SKM-1 (cell line): ENCODE results near the gene ZNF268.
A peak's percentile ranks its signal among the peaks of the same experiment; 100 is the strongest.

Source experiments
- DNase-seq: peaks from one replicate; lab custom pipeline; 2025; ENCODE audit not compliant: unreplicated experiment; lab: John Stamatoyannopoulos, UW

ZNF268 gene

DNA sequence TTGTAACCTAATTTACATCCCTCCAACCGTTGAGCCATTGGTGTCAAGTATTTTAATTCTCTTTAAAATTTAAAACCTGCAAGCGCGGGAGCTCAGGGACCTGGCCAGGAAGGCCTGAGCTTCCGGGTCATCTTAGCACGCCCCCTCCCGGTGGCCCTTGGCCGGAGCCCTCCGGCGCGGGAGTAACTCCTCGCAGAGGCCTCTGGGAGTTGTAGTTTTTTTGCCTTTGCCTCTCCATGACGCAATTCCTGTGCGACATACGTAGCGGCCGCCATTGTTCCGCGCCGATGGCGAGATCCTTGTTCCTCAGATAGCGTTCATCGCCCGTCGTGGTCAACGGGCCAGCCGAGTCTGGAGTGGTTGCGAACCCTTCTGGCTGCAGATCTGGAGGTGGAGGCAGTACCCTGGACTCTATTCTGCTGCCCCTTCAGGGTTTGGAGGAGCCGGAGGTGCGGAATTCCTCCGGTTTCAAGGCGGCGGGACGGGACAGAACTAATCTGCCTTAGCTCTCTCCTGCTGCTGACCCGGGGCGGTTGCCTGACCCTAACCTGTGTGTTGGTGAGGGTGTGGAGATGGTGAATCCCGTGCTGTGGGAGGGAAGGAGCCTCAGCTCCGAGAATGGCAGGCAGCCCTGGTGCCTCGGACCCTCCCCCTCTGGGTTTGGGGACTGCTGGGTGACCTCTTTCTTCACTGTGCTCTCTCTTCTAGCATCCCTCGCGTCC lies at the start of gene ZNF268:
Gene ZNF268, plus strand, starts transcription at position 258 of the 722 bp plus-strand sequence. CDS start 503 bp downstream, outside the sequence.
- peak; percentile 8 for DNase-seq

- no peak for DNase-seq
These were observed 45.5 kb upstream of the ZNF268 start for GRCh38 chr12:133135747-133136146.

GRCh38 chr12:133145981-133146380 lies 35.3 kb upstream of the ZNF268 start:
- DNase-seq = no peak

DNA sequence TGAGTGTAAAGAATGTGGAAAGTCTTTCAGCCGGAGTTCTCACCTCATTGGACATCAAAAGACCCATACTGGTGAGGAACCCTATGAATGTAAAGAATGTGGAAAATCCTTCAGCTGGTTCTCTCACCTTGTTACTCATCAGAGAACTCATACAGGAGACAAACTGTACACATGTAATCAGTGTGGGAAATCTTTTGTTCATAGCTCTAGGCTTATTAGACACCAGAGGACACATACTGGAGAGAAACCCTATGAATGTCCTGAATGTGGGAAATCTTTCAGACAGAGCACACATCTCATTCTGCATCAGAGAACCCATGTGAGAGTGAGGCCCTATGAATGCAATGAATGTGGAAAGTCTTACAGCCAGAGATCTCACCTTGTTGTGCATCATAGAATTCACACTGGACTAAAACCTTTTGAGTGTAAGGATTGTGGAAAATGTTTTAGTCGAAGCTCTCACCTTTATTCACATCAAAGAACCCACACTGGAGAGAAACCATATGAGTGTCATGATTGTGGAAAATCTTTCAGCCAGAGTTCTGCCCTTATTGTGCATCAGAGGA lies 25.1 kb upstream of the ZNF268 start:
- DNase-seq = no peak

DNA sequence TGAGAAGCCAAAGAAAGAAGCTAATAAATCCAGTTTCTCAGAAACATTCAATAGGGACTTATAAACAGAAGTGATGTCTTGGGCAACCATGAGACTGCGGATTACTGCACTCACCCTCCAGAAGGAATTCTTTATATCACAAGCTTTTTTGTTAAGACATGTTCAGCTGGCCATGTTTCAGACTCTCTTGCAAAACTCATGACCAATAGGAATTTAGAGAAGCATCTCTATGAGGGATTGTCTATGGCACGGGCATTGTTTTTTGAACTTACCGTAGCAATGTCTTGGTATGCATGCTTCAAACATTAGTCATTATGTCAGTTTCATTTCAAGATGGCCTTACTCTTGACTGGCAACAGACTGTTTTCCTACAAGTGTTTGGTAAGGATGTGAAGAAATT lies 15.5 kb upstream of the ZNF268 start:
- DNase-seq = no peak

GRCh38 chr12:133172491-133172890 lies 8.8 kb upstream of the ZNF268 start:
- DNase-seq = no peak

- no peak for DNase-seq
These were observed 6.4 kb upstream of the ZNF268 start for GRCh38 chr12:133174901-133175300.

- no peak for DNase-seq
These were observed 626 bp upstream of the ZNF268 start for GRCh38 chr12:133180669-133181068.

DNA sequence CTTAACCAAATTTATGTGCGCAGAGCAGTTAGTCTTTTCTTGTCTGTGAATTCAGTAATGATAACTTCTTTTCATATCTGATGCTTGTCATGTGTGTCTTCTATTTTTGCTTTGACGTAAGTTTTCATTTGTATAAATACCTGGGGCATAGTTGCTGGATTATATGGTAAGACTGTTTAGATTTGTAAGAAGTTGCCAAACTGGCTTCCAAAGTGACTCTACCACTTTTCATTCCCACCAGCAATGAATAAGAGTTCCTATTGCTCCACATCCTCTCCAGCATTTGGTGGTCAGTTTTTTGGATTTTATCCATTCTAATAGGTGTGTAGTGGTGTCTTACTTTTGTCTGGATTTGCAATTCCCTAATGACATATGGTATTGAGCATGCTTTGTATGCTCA lies 8.9 kb downstream of the ZNF268 start:
- no peak for DNase-seq

- no peak for DNase-seq
These were observed 11.6 kb downstream of the ZNF268 start for GRCh38 chr12:133192847-133193246.

- no peak for DNase-seq
These were observed 20.6 kb downstream of the ZNF268 start for GRCh38 chr12:133201888-133202287.

DNA sequence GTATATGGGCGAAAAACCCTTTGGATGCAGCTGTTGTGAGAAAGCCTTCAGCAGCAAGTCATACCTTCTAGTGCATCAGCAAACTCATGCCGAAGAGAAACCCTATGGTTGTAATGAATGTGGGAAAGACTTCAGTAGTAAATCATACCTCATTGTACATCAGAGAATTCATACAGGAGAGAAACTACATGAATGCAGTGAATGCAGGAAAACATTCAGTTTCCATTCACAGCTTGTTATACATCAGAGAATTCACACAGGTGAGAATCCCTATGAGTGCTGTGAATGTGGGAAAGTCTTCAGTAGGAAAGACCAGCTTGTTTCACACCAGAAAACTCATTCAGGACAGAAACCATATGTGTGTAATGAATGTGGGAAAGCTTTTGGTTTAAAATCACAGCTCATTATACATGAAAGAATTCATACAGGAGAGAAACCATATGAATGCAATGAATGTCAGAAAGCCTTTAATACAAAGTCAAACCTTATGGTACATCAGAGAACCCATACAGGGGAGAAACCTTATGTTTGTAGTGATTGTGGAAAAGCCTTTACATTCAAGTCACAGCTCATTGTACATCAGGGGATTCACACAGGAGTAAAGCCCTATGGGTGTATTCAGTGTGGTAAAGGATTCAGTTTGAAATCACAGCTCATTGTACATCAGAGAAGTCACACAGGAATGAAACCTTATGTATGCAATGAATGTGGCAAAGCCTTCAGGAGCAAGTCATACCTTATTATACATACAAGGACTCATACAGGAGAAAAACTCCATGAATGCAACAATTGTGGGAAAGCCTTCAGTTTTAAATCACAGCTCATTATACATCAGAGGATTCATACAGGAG lies 21.4 kb downstream of the ZNF268 start:
- DNase-seq = no peak

GRCh38 chr12:133203344-133204263 lies 22.3 kb downstream of the ZNF268 start:
- DNase-seq = no peak

GRCh38 chr12:133204264-133204603 lies 22.9 kb downstream of the ZNF268 start:
- DNase-seq = no peak

DNA sequence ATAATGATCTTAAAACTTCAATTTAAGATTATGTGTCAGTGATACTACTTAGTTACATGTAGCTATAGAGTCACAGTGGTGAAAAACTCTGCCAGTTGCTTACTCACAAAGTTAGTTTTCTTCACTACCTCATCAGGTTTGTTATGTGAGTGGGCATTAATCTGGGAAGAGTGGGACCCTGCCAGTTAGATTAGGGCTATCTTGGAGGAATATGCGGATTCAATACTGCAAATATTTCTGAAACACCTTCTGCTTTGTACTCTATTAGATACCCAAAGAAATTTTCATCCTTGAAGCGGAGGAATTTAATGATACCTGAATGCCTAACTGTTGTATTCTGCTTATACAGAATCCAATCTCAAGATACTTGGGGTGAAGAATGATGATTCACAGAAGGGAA lies 25.1 kb downstream of the ZNF268 start:
- DNase-seq = no peak

GRCh38 chr12:133215724-133216123 lies 34.4 kb downstream of the ZNF268 start:
- no peak for DNase-seq

DNA sequence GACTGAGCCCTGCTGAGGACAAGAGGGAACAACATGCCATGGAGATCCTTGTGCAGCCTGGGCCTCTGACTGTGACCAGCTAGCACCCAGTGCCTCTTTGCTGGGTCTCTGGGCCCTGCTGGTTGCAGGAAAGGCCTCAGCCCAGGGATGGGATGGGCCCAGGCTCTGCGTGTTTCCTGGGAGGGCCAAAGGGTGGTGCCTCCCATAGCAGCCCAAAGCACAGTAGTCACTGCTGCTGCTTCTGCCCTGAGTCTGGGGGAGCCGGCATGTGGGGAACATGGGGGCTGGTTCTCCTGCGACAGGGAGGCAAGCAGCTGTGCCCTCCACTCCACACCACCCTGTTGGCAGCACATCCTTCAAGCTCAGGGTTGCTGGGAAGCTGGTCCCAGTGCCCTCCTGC lies 35.9 kb downstream of the ZNF268 start:
- DNase-seq = no peak

DNA sequence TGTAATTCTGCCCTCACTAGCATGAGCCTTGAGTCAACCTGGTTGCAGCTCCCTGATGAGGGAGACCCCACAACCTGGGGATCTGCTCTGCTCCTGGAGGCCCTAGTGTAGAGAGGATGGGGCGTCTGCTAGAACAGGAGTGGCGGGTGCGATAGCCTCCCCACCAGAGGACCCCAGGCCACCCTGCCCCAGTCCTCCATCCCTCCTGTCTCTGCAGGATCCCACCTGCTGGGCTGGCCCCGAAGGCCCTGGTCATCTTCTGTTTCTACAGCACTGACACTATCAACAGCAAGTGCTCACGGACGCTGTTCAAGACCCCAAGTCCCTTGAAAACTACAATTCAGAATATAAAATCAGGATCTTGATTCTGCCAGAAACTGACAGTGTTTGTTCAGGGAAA lies 39.2 kb downstream of the ZNF268 start:
- DNase-seq = no peak

DNA sequence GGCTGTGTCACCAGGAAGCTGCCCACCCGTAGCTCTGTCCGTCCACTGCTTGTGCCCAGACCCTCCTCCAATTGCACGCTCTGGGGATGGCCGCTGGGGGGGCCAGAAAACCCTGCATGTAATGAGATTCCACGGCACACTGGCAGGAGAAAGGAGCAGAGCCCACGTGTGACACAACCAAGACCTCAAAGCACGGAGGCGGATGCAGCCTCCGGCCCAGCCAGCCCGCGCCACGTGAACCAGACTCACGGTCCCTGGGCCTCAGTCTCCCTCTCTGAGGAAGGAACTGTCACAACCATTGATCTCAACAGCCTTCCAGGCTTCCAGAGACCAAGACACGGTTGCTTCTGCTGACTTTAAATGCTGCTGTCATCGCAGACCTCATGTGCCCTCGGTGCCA lies 39.9 kb downstream of the ZNF268 start:
- DNase-seq = no peak

DNA sequence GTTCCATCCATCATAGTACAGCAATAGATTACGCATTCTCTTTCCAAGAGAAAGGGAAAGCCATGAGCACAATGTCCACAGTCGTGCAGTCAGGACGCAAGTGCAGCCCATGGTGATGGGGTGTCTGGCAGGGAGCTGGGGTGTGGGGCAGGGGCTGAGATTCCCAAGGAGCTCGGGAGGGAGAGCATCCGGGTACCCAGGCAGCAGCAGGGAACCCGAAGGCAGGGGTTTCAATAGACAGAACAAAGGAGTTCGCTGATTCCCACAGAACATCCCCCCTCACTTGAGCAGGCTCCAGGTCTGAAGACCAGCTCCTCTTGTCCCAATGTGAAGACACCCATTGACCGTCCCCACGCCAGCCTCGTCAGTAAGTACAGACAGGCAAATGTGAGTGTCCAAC lies 40.9 kb downstream of the ZNF268 start:
- no peak for DNase-seq

DNA sequence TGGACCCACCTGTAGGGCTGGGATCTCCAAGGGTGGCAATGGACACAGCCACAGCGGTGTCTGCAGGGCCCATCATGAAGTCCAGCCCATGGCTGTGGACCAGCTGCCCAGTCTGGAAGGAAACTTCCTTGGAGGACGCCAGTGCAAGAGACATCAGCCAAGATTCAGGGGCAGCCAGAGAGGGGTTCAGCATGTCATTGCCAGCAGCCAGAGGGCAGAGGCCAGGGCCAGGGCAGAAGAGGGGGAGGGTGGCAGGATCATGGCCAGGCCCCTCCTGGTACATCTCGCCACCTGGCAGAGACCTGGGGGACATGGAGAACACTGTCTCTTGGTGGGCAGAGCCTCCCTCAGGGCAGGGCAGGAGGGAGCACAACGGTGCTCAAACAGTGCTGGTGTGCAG lies 44.2 kb downstream of the ZNF268 start:
- DNase-seq = no peak
